GM12891 (cell line): ENCODE data around the gene GJB1. TPM values are rescaled to one million over a fixed set of nuclear protein-coding genes. Genes with fewer than 3 reads are reported as not detected.
"Not testable (repeated sequence)": the region's sequence is repeated elsewhere in the genome, so short reads cannot be mapped to it uniquely, and the experiment has no call there.

Experiments
- DNase-seq: peaks from one replicate; pipeline ENCODE4 v3.0.0; 2011; ENCODE audit warnings: low spot score; ENCODE audit not compliant: insufficient read length
- FAIRE-seq: peaks from 2 replicates; lab custom pipeline; 2011; peaks lifted over from hg19 to GRCh38; lab: Jason Lieb, UNC
- PAX5 ChIP-seq: IDR thresholded peaks from 2 replicates; pipeline ENCODE4 v1.6.1; 2011; ENCODE audit warnings: low read length, moderate library complexity, mild to moderate bottlenecking; ENCODE audit not compliant: insufficient read depth, severe bottlenecking
- POLR2A ChIP-seq: IDR thresholded peaks from 2 replicates; pipeline ENCODE4 v1.6.1; 2011; ENCODE audit warnings: low read depth, low read length, control low read depth
- POLR2AphosphoS5 ChIP-seq: IDR thresholded peaks from 2 replicates; pipeline ENCODE4 v1.6.1; 2011; ENCODE audit warnings: low read depth, low read length, control low read depth
- POU2F2 ChIP-seq: IDR thresholded peaks from 2 replicates; pipeline ENCODE4 v1.6.1; 2011; ENCODE audit warnings: low read depth, mild to moderate bottlenecking, control low read depth, low read length, moderate library complexity
- SPI1 ChIP-seq: IDR thresholded peaks from 2 replicates; pipeline ENCODE4 v1.6.1; 2011; ENCODE audit warnings: low read depth, low read length, control low read depth
- TAF1 ChIP-seq: IDR thresholded peaks from 2 replicates; pipeline ENCODE4 v1.6.1; 2011; ENCODE audit warnings: low read depth, low read length, control low read depth
- polyA plus RNA-seq: library from polyadenylated mRNA; unstranded; fragments of >200 nt; gene quantifications from one replicate; pipeline ENCODE4 v1.2.1, GENCODE V29; 2012; ENCODE audit warnings: low read depth, missing spikeins, inconsistent platforms; ENCODE audit not compliant: missing spikeins

Gene GJB1
- polyA plus RNA-seq = not detected

- DNase-seq (no peak), FAIRE-seq (no peak)
- TF ChIP-seq TAF1 (no peak), POLR2AphosphoS5 (no peak), PAX5 (no peak), POU2F2 (no peak), POLR2A (no peak), SPI1 (no peak)
These were observed at the start of gene GJB1 for GRCh38 chrX:71222929-71223328. GJB1 (plus strand) TSS chrX:71223224; CDS start chrX:71223708, 484 bp downstream.

- TF ChIP-seq POLR2AphosphoS5 = no peak
- no peak for TF ChIP-seq SPI1
- TF ChIP-seq POLR2A = no peak
- TF ChIP-seq POU2F2 = no peak
- no peak for TF ChIP-seq PAX5
- TF ChIP-seq TAF1 = no peak
- peak; percentile 13 for FAIRE-seq
These were observed 49.6 kb upstream of the GJB1 start for GRCh38 chrX:71173440-71173839.

GRCh38 chrX:71174795-71175194 lies 48.2 kb upstream of the GJB1 start:
- no peak for TF ChIP-seq PAX5
- no peak for TF ChIP-seq POLR2A
- TF ChIP-seq POLR2AphosphoS5 = no peak
- TF ChIP-seq TAF1 = no peak
- TF ChIP-seq SPI1 = no peak
- FAIRE-seq (no peak), DNase-seq (no peak)

More at GRCh38 chrX:71173440-71173839, 49.6 kb upstream of the GJB1 start:
- DNase-seq = no peak

- no peak for FAIRE-seq
- TF ChIP-seq SPI1 = no peak
- TF ChIP-seq POLR2AphosphoS5 = no peak
- TF ChIP-seq PAX5 = no peak
- TF ChIP-seq POLR2A = no peak
- TF ChIP-seq POU2F2 = no peak
- TF ChIP-seq TAF1 = no peak
- no peak for DNase-seq
These were observed 47.5 kb upstream of the GJB1 start for GRCh38 chrX:71175531-71175930.

GRCh38 chrX:71177327-71177726 lies 45.7 kb upstream of the GJB1 start:
- no peak for FAIRE-seq
- DNase-seq = no peak
- TF ChIP-seq POLR2AphosphoS5 (no peak), TAF1 (no peak), POLR2A (no peak), POU2F2 (no peak), PAX5 (no peak), SPI1 (no peak)

- TF ChIP-seq POLR2A (no peak), TAF1 (no peak), POU2F2 (no peak), PAX5 (no peak), SPI1 (no peak), POLR2AphosphoS5 (no peak)
- peak; percentile 71 for FAIRE-seq
- no peak for DNase-seq
These were observed 44.1 kb upstream of the GJB1 start for GRCh38 chrX:71178908-71179307.

GRCh38 chrX:71180579-71181265 lies 42.3 kb upstream of the GJB1 start:
- DNase-seq, FAIRE-seq: not testable (repeated sequence)

GRCh38 chrX:71181558-71181909 lies 41.5 kb upstream of the GJB1 start:
- TF ChIP-seq SPI1 = no peak
- no peak for TF ChIP-seq POLR2A
- no peak for TF ChIP-seq PAX5
- TF ChIP-seq POU2F2 = no peak
- TF ChIP-seq POLR2AphosphoS5 = no peak; the same call in 1 of the 2 replicates
- no peak for TF ChIP-seq TAF1

GRCh38 chrX:71181910-71182799 lies 40.9 kb upstream of the GJB1 start:
- no peak for TF ChIP-seq PAX5
- TF ChIP-seq POU2F2 = no peak
- peak; percentile 42; the same call in 1 of the 2 replicates for TF ChIP-seq TAF1
- TF ChIP-seq POLR2A = peak; percentile 79; the same call in 1 of the 2 replicates
- TF ChIP-seq POLR2AphosphoS5 = peak; percentile 77; the same call in 1 of the 2 replicates
- 0 out of 2 replicates have a peak, but pooled peaks have one; percentile 14 for TF ChIP-seq SPI1
- DNase-seq = peak; percentile 35
- FAIRE-seq = peak; percentile 97

More at GRCh38 chrX:71181558-71181909, 41.5 kb upstream of the GJB1 start:
- FAIRE-seq (peak; percentile 56), DNase-seq (no peak)
